NCI-H226 (cell line): ENCODE results near the gene KCNN4.
"Not testable (repeated sequence)": the region's sequence is repeated elsewhere in the genome, so short reads cannot be mapped to it uniquely, and the experiment has no call there.

Source experiments
- DNase-seq: peaks from one replicate; pipeline ENCODE4 v3.0.0-alpha.2; 2015

Gene KCNN4

DNA sequence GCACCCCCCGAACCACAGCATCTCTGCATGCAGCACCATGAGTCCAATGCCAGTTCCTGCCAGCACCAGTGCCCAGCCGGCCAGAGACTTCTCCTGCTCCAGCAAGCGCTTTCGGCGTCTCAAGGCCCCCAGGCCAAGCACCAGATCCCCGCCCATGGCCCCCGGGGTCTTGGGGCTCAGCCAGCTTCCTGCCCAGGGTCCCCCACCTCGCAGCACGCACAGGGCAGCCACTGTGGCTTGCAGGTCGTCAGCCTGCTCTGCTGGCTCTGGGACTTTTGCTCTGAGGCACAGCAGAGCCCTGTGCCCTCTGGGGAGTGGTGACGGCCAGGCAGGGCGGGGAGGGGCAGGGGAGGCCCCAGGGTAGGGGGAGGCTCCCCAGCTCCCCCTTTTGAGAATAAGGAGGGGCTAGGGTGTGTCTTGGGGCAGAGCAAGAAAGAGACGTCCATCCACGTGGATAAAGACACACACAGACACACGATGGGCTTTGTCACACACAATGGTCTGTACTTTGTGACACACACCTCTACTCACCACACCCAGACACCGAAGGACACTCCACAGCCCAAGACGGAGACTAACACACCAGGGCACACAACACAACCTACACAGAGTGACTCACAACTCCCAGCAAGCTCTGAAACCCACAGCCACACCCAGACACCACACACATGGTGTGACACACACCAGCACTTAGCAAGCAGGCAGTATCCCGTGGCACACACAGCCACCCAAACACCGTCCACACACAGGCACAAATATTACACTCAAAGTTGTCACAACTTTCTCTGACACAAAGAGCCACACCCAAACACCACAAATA, at the start of gene KCNN4:
Gene KCNN4 (minus strand): TSS at position 268 of the 820 bp plus-strand sequence. CDS start 112 bp downstream, at position 156.
- DNase-seq: no peak

DNA sequence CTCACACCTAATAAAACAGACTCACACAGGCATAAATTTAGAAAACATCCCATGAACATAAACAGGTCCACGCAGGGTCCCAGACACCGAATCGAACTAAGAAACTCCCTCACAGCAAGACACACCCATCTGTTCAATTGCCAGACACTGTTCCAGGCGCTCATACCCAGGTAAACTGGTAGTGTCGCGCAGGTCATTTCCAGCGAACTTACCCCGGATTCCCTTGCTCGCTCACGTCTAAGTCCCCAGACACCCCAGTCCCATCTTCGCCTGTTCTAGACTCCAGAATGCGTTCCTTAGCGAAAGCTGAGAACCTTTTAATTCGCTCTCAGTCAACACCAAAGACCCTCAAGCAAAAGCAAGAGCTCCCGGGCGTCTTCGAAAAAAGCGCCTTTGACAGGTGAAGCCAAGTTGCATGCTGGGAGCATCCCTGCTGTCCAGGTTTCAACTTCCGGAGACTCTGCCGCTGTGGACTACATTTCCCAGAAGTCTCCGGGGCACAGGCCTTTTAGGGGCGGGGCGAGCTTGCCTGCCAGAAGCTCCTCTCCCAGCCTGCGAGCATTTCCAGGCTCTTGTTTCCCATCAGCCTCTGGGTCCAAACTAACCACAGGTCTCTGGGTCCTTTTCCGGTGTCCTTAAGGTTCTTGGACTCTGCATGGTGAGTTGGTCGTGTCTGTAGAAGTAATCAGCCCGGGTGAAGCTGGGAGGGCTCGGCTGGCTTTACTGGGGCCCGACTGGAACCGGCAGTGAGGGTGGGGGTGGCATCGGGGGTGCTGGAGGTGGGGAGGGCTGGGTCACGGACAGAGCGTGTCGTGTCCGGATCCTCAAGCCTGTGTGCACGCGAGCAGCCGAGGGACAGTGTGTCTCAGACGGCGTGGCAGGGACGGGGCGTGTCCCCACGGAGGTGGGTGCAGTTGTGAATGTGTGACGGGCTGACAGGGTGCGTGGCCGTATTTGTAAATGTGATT, 46.3 kb upstream of the KCNN4 start, which contains the start of gene ZNF283:
Gene ZNF283 (plus strand): TSS at position 535 of the 968 bp plus-strand sequence. CDS start 6,184 bp downstream, outside the sequence.
- DNase-seq: peak; percentile 77

DNA sequence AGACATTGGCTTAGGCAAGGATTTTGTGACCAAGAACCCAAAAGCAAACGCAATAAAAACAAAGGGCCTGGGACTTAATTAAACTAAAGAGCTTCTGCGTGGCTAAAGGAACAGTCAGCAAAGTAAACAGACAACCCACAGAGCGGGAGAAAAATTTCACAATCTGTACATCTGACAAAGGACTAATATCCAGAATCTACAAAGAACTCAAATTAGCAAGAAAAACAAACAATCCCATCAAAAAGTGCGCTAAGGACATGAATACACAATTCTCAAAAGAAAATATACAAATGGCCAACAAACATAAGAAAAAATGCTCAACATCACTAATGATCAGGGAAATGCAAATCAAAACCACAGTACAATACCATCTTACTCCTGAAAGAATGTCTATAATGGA, 43.8 kb upstream of the KCNN4 start:
- DNase-seq: not testable (repeated sequence)

DNA sequence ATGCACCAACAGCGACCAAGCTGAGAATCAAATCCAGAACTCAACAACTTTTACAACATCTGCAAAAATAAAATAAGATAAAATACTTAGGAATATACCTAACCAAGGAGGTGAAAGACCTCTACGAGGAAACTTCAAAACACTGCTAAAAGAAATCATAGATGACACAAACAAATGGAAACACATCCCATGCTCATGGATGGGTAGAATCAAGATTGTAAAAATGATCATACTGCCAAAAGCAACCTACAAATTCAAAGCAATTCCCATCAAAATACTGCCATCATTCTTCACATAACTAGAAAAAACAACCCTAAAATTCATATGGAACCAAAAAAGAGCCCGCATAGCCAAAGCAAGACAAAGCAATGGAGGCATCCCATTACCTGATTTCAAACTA, 43.1 kb upstream of the KCNN4 start:
- not testable (repeated sequence) for DNase-seq

DNA sequence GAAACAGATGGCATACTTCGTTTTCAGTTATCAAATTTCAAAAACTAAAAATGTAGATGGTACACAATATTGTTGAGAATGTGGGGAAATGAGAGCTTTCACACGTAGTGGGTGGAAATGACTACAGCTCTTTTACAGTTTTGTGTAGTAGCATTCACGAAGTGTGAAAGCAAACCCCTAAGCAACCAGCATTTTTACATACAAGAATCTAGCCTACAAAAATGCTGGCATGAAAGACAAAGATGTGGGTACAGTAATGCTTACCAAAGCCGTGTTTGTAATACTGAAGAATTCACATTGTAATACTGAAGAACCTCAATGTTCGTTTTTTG, 40.1 kb upstream of the KCNN4 start:
- DNase-seq: no peak

DNA sequence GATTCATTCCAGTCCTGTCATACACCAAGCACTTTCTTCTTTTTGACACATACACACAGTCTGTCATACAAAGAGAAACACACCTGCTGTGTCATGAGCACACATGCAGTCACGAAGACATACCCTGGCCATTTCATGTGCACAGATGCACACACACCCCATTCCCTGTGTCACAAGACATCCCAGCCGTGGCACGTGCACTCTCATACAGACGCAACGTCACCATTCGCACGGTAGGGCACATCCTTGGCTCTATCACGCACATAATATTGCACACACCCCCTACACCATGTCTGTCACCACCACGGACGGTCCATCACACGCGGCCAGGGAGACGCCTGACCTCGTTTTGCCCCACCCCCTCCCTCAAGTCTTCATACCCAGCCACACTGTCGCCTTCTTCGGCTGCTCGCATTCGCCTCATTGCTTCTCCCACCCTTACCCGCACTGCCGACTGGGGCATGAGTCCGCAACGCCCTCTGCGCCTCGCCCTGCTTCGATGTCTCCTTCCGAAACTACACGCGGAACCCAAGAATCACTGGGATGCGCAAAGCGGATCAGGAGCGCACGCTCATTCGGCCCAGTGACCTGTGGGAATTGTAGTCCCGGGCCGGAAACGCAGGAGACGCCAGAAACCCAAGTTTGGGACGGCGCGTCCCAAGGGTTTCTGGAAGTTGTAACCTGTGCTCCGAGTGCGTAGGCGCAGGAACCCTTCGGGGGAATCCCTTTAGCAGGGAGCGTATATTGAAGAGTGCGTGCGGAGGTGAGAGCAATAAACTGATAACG, 39.5 kb upstream of the KCNN4 start:
- DNase-seq: no peak

DNA sequence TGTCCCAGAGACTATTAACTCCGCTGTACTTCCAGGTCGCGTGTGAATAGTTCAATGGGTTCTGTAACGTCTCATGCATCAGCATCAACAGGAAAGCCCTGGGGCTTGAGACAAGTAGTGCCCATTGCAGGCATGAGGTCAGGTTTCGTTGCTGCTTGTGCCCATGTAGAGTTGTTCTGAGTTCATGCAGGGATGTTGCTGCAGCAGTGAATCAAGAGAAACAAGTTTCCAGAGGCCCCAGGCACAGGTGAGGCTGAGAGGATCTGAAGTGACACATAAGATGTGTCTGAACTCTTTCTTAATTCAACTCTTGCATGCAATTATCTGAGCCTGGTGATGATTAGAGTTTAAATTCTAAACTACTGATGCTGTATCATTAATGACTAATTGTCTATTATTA, 37.7 kb upstream of the KCNN4 start:
- no peak for DNase-seq

DNA sequence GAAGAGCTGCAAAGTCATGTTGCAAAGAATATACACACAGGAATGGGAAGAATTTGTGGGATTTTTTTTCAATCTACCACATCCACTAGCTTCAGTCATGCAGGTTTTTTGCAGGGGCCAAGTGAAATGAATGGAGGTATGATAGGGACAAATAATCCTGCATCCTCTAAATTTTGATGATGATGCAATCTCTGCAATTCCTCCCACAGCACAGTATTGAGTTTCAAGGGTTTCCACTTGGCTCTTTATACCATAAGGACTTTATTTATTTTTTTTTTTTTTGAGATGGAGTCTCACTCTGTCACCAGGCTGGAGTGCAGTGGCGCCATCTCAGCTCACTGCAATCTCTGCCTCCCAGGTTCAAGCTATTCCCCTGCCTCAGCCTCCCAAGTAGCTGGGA, 36.7 kb upstream of the KCNN4 start:
- not testable (repeated sequence) for DNase-seq

DNA sequence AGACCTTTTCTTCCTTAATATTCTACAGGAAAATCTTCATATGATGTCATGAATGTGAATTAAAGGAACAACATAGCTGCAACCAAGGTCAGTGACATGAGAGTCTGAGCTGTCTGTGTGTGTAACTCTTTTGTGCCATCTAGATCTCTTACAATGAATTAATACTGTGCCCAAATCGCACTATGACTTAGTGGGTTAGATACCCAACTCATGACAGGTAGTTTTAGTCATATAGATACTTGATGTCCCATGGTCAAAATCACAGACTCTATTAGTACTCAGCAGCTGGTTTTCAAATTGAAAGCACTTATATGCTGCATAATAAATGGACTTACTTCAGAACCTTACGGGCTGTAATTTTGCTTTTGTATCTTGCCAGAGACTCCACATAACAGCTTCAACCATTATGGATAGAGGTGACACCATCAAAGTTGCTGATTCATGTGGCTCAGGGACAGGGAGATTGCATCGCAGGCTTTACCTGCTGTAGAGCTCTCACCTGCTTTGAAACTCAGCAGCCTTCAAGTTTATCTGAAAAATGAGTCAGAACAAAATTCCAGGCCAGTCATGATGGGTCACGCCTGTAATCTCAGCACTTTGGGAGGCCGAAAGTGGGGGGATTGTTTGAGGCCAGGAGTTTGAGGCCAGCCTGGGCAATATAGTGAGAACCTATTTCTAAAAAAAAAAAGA, 34.0 kb upstream of the KCNN4 start:
- no peak for DNase-seq

DNA sequence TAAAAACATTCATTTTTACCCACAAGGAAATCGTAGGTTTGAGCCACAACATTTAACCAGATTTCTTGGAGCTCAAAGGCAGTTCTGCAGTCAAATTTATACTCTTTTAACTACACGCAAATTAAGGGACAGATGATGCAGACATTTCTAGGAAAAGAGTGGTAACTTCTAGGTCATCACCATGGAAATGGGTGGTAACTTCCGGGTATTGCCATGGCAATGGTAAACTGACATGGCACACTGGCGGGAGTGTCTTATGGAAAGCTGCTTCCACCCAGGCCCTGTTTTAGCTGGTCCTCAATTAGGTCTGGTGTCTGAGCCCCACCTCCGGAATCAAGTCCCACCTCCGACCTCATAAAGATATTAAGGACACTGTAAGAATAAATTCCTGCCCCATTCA, 31.9 kb upstream of the KCNN4 start:
- DNase-seq: no peak

DNA sequence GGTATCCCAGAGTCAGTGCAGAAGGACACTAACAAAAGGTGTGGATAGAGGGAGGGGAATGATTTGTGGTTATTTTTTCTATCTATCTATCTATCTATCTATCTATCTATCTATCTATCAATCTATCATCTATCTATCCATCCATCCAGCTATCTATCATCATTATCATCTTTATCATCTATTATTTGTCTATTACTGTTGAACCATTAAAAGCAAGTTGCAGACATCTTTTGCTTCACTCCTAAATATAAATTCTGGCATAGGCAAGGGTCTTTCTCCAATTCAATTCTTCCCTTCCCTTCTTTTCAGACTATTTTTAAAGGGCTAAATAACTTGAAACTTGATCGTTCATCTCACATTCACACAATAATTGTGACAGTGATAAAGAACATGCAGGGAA, 31.5 kb upstream of the KCNN4 start:
- no peak for DNase-seq

DNA sequence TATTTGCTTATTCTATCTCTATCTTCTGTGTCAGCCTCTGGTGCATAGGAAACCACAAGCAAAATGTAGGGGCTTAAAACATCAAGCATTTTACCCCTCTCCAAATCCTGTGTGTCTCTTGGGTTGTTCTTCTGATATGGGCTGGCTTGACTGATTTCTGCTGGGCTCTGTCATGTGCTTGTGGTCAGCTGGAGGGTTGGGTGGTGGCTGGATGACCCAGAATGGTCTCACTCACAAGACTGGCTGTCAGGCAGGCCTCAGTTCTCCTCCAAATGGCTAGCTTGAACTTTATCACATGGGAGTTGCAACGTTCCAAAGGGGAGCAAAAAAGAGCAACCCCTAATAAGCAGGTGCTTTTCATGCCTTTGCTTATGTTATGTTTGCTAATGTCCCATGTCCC, 31.1 kb upstream of the KCNN4 start:
- no peak for DNase-seq

DNA sequence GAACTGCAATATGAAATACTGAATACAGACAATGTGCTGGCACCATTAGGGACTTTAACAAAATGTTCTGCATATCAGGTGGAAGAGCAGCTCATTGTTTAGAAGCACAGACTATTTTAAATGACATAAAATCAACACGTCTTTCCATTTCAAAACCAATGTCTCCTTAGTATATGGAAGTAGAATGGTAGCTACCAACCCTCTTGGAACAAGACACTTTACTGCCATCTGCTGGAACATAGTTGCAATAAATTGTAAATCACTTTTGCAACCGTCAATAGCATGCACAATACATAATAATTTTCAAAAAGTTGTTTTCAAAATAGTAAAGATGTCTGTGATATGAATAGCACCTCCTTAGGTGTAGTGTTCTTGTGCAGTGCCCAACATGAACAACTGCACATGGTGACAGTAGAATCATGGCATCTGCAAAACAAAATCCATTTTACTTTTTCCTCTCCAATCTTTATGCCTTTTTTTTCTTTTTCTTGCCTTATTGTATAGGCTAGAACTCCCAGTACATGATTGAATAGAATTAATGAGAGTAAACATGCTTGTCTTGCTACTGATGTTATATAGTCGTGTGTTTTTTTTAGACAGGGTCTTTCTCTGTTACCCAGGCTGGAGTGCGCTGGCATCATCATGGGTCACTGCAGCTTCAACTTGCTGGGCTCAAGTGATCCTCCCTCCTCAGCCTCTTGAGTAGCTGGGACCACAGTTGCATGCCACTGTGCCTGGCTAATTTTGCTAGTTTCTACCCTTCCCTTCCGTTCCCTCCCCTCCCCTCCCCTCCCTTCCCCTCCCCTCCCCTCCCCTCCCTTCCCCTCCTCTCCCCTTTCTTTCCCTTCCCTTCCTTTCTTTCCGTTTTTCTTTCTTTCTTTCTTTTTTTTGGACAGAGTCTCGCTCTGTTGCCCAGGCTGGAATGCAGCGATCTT, 29.3 kb upstream of the KCNN4 start:
- peak; percentile 33 for DNase-seq

DNA sequence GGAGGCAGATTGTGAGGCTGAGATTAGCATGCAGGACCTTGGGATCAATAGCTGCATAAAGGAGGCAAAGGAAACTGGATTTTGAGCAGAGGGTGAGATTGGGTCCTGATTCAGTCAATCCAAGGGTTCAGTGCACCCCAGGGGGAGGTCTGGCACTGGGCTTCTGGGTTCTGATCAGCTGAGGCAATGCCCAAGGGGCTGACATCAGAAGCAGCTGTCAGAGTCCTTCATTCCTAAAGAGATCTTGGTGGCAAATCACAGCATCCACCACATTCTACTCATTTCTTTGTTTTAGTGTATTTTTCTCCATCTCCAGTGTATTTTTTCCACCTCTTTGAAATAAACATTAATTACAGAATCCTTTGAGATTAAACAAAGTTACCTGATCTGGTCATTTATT, 26.9 kb upstream of the KCNN4 start:
- DNase-seq: no peak

DNA sequence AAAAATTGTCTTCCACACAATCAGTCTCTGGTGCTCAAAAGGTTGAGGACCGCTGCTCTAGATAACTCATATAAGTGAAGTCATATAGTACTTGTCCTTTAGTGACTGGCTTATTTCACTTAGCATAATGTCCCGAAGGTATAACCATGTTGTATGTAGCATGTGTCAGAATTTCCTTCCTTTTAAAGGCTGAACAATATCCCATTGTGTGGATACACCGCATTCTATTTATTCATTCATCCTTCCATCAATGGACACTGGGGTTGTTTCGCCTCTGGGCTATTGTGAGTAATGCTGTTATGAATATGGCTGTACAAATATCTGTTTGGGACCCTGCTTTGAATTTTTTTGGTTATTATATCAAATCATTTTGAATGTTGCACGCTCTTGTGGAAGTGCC, 26.1 kb upstream of the KCNN4 start:
- DNase-seq: no peak

DNA sequence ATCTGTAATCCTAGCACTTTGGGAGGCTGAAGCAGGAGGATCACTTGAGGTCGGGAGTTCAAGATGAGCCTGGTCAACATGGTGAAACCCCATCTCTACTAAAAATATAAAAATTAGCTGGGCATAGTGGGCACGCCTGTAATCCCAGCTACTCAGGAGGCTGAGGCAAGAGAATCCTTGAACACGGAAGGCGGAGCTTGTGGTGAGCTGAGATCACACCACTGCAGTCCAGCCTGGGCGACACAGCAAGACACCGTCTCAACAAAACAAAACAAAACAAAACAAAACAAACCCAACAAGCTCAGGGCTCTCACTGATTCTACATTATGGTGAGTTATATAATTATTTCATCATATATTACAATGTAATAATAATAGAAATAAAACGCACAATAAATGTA, 25.6 kb upstream of the KCNN4 start:
- DNase-seq: not testable (repeated sequence)

DNA sequence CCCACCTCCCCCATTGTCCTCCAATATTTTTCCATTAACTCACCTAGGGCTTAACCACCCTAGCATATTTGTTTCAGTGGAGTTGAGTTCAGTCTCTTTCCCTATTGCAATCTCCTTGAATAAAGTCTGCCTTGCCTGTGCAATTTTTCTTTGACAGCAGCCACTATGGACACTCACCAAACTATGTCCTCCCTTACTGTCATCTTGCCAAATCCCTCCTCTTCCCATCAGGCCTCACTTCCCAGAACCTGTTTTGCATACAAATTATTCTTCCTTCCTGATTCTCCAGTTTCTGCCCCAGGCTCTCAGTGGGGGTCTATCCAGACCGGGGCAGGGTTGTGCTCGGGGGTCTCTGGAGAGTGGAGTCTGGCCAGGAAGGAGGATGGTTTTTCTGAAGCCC, 23.7 kb upstream of the KCNN4 start:
- DNase-seq: no peak

DNA sequence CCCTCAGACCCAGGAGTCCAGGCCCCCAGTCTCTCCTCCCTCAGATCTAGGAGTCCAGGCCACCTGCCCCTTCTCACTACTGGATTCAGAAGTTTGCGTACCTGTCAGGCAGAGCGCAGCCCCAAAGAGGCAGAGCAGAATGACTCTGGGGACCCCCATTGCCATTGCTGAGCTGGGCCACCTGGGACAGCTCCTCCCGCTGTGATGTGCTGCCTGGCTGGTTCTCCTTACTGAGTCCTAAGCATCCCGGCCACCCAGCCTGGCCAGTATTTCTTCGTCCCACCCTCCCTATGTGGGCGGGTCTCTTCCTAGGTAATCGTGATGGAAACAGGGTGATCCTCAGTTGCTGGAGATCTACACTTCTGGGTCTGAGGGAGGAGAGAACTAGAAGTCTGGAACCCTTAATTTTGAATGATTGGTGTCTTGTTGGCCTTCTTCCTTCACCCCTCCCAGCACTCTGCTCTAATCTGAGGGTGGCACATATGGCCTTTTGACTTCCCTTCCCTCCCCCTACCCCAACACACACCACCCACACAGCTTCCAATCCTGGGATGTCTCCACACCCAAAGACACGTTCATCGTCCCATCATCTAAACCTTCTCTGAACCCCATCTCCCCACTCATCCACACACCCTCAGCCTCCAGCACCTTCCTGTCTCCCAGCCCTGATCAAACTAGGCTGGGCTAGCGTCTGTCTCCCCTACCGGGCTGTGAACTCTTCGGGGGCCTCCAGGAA, 21.6 kb upstream of the KCNN4 start, which contains the start of gene LYPD5:
Gene LYPD5 (minus strand): TSS at position 232 of the 736 bp plus-strand sequence. CDS start 67 bp downstream, at position 165.
- DNase-seq: no peak

DNA sequence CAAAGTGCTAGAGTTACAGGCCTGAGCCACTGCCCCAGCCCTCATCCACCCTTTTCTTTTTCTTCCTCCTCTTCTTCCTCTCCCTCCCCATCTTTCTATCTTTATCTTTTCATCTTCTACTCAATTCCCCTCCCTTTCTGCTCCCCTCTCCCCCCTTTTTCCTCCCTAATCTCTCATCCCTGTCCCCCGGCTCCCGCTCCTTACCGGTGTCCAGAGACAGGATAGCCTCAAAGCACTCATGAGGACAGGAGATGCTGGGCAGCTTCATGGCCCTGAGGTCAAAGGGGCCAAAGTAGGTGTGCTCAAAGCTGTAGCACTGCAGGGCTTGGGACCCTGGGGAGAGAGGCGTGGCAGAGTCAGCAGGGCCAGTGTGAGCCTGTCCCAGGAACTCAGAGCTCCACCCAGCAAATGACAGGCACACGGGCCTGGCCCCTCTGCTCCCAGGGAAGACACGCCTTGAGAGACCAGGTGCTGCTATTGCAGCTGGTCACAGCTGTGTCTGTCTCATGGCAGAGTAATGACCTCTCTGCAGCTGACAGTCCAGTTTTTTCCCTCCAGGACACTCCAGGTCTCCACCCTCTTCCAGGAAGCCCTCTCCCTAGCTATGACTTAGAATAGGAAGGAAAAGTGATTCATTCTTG, 18.8 kb upstream of the KCNN4 start:
- no peak for DNase-seq
